SK-N-SH treated with all-trans-retinoic acid at 6 μM for 48 hours (cell line): ENCODE measurements around the gene JMJD1C.

ENCODE experiments used
- BACH2 ChIP-seq: fragments of 250-450 bp; sonication (Bioruptor Pico); IDR thresholded peaks from 2 replicates; pipeline ENCODE4 v1.9.0; 2021; ENCODE audit warnings: mild to moderate bottlenecking, borderline replicate concordance
- CSRNP3 ChIP-seq: fragments of 250-450 bp; sonication (Bioruptor Pico); IDR thresholded peaks from 2 replicates; pipeline ENCODE4 v1.5.1; 2021; ENCODE audit warnings: mild to moderate bottlenecking, moderate library complexity
- GLIS3 ChIP-seq: fragments of 250-450 bp; sonication (Bioruptor Pico); IDR thresholded peaks from 2 replicates; pipeline ENCODE4 v1.5.0; 2020; ENCODE audit warnings: mild to moderate bottlenecking, moderate library complexity
- PPARA ChIP-seq: fragments of 250-450 bp; sonication (Bioruptor Pico); IDR thresholded peaks from 2 replicates; pipeline ENCODE4 v1.5.0; 2020; ENCODE audit warnings: mild to moderate bottlenecking, borderline replicate concordance
- SNAI2 ChIP-seq: fragments of 250-450 bp; sonication (Bioruptor Pico); IDR thresholded peaks from 2 replicates; pipeline ENCODE4 v1.5.0; 2020; ENCODE audit warnings: mild to moderate bottlenecking, moderate library complexity
- ZNF565 ChIP-seq: fragments of 450-650 bp; formaldehyde crosslinking; conservative IDR thresholded peaks from 2 replicates; pipeline ENCODE4 v1.5.0; 2020; ENCODE audit warnings: low read depth, mild to moderate bottlenecking, moderate library complexity
- ZNF70 ChIP-seq: fragments of 450-650 bp; formaldehyde crosslinking; IDR thresholded peaks from 2 replicates; pipeline ENCODE4 v1.5.0; 2020; ENCODE audit warnings: mild to moderate bottlenecking, moderate library complexity

DNA sequence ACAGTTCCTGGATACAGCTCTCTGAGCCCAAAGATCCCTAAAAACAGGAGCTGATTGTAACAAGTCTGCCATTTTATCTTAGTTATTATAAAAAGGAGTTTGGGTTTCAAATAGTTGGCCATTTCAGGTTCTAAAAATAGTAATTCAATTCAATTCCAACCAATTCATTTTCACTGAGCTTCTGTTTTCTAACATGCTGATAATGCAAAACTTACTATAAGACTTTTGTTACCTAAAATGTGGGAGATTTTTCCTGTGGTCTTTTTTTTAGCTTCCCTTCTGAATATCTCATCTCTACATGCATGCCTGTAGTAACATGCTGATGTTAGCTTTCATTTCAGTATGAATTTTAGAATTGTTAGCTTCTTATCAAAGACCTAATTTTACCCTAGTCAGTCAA is 319.3 kb downstream of the JMJD1C start:
- no peak for TF ChIP-seq PPARA
- TF ChIP-seq ZNF70 = no peak
- no peak for TF ChIP-seq SNAI2 (CRISPR knock-in tag)
- no peak for TF ChIP-seq BACH2 (CRISPR knock-in tag)
- TF ChIP-seq ZNF565 (CRISPR knock-in tag) = no peak
- TF ChIP-seq CSRNP3 (CRISPR knock-in tag) = no peak
- no peak for TF ChIP-seq GLIS3 (CRISPR knock-in tag)
